ENCODE measurements around the gene YBEY. TPM values are rescaled to one million over a fixed set of nuclear protein-coding genes. Genes with fewer than 3 reads are reported as not detected.
A peak's percentile ranks its signal among the peaks of the same experiment; 100 is the strongest.
"Not testable (repeated sequence)": the region's sequence is repeated elsewhere in the genome, so short reads cannot be mapped to it uniquely, and the experiment has no call there.

The YBEY gene
- total and polyA plus RNA-seq, 2 experiments from 2014 or later, result 16.4 to 19.1 TPM

- in situ Hi-C loops (cut with MboI), result no loop called here
- WGBS, 2 experiments (ENCODE audit: low coverage in 1 of 2, low lambda C conversion rate in 2 of 2, missing lambda C conversion rate in 2 of 2), result 95 to 96% methylated on average over 5 of the region's 5 CpGs
- no peaks in the 10 kb centered on the region for H3K36me3 ChIP-seq (ENCODE audit: low read depth)
Measured at GRCh38 chr21:46304437-46304836, 18.3 kb downstream of the YBEY start.

DNA sequence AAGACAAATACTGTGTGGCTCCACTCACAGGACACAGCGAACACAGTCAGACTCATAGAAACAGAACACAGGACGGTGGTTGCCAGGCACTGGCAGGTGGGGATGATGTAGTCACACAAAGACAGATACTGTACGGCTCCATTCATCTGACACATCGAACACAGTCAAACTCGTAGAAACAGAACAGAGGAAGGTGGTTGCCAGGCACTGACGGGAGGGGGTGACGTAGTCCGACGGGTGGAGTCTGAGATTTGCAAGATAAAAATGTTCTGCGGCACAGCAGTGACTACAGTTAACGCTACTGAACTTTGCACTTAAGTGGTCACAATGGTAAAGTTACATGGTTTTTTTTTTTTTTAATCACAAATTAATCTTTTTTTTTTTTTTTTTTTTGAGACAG, 18.8 kb downstream of the YBEY start:
- Histone ChIP-seq H3K27ac (no peak overlapping the region), H3K4me2 (ENCODE audit: unreplicated experiment) (no peak overlapping the region), H3F3A (ENCODE audit: insufficient read depth) (peaks cover 8% of the 10 kb centered on the region), H3K9ac (no peak overlapping the region), H3K9me3 (ENCODE audit: low read depth) (no peaks in the 10 kb centered on the region), H3K36me3 (ENCODE audit: low read depth) (no peaks in the 10 kb centered on the region), H3K9me2 (ENCODE audit: insufficient read depth) (no peaks in the 10 kb centered on the region), H2AFZ (no peak overlapping the region), H3K79me2 (ENCODE audit: insufficient read depth) (no peaks in the 10 kb centered on the region), H4K20me1 (ENCODE audit: insufficient read depth) (no peaks in the 10 kb centered on the region), H3K27me3 (replicated peaks; ENCODE audit: insufficient read depth) (no peaks in the 10 kb centered on the region), H3K4me1 (ENCODE audit: insufficient read depth) (0 out of 2 replicates have a peak, but pooled peaks cover 3% of the 10 kb centered on the region), H3K4me3 (no peak overlapping the region)
- in situ Hi-C loops (cut with MboI), result no loop called here
- TF ChIP-seq EZH2 (IDR thresholded peaks at IDR 0.05; ENCODE audit: insufficient read depth, poor library complexity, severe bottlenecking) (no peak), EZH2phosphoT487 (IDR thresholded peaks at IDR 0.05; ENCODE audit: insufficient read depth, low read depth) (no peak)
- WGBS, 2 experiments (ENCODE audit: low coverage in 1 of 2, low lambda C conversion rate in 2 of 2, missing lambda C conversion rate in 2 of 2), result 94 to 96% methylated on average over 11 of the region's 11 CpGs
- no peak for DNase-seq

More at GRCh38 chr21:46304437-46304836, 18.3 kb downstream of the YBEY start:
- no peak for DNase-seq
- Histone ChIP-seq H2AFZ (no peak overlapping the region), H3K27ac (no peak overlapping the region), H3K4me2 (ENCODE audit: unreplicated experiment) (no peak overlapping the region), H3K9me2 (ENCODE audit: insufficient read depth) (no peaks in the 10 kb centered on the region), H3F3A (ENCODE audit: insufficient read depth) (peaks cover 8% of the 10 kb centered on the region), H3K79me2 (ENCODE audit: insufficient read depth) (no peaks in the 10 kb centered on the region), H3K27me3 (replicated peaks; ENCODE audit: insufficient read depth) (no peaks in the 10 kb centered on the region), H4K20me1 (ENCODE audit: insufficient read depth) (no peaks in the 10 kb centered on the region), H3K4me1 (ENCODE audit: insufficient read depth) (0 out of 2 replicates have a peak, but pooled peaks cover 3% of the 10 kb centered on the region), H3K9ac (no peak overlapping the region), H3K4me3 (no peak overlapping the region), H3K9me3 (ENCODE audit: low read depth) (no peaks in the 10 kb centered on the region)
- TF ChIP-seq EZH2 (IDR thresholded peaks at IDR 0.05; ENCODE audit: insufficient read depth, poor library complexity, severe bottlenecking), result no peak
- no peak for TF ChIP-seq EZH2phosphoT487 (IDR thresholded peaks at IDR 0.05; ENCODE audit: insufficient read depth, low read depth)

DNA sequence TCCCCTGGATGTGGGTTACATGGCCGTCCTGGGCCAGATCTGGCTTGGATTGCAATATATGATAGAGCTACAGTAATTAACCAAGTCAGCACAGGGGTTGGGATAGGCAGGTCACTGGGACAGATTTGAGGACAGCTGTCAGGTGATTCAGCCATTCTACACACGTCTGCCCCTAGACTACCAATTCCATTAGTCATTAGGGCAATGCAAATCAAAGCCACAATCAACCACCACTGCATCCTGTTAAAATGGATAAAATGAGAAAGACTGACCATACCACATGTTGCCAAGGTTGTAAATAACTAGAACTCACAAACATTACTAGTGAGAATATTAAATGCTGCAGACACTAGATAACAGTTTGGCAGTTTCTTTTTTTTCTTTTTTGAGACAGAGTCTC, 21.5 kb downstream of the YBEY start:
- Histone ChIP-seq H3K27ac (no peak overlapping the region), H3K27me3 (replicated peaks; ENCODE audit: insufficient read depth) (no peaks in the 10 kb centered on the region), H3K4me2 (ENCODE audit: unreplicated experiment) (no peak overlapping the region), H2AFZ (no peak overlapping the region), H3F3A (ENCODE audit: insufficient read depth) (peaks cover 8% of the 10 kb centered on the region), H3K9me3 (ENCODE audit: low read depth) (no peaks in the 10 kb centered on the region), H3K4me1 (ENCODE audit: insufficient read depth) (0 out of 2 replicates have a peak, but pooled peaks cover 3% of the 10 kb centered on the region), H3K79me2 (ENCODE audit: insufficient read depth) (no peaks in the 10 kb centered on the region), H3K36me3 (ENCODE audit: low read depth) (no peaks in the 10 kb centered on the region), H3K9me2 (ENCODE audit: insufficient read depth) (no peaks in the 10 kb centered on the region), H4K20me1 (ENCODE audit: insufficient read depth) (no peaks in the 10 kb centered on the region), H3K9ac (no peak overlapping the region), H3K4me3 (no peak overlapping the region)
- in situ Hi-C loops (cut with MboI), result no loop called here
- WGBS, 2 experiments (ENCODE audit: low coverage in 1 of 2, low lambda C conversion rate in 2 of 2, missing lambda C conversion rate in 2 of 2), result 26 to 39% methylated on average over 2 of the region's 2 CpGs
- DNase-seq, result peak; percentile 62
- TF ChIP-seq EZH2phosphoT487 (IDR thresholded peaks at IDR 0.05; ENCODE audit: insufficient read depth, low read depth), result no peak

DNA sequence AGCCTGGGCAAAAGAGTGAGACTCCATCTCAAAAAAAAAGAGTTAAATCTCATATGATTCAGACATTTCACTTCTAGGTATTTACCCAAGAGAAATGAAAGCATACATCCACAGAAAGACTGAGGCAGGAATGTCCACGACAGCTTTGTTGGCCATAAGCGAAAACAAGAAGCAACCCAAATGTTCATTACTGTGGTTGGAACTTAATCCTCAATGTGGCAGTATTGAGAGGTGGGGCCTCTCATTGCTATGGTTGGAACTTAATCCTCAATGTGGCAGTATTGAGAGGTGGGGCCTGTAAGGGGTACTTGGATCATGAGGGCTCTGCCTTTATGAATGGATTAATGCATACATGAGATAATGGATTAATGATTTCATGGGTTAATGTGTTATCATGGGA, 22.3 kb downstream of the YBEY start:
- 0 out of 2 replicates have a peak, but pooled peaks cover 3% of the 10 kb centered on the region for H3K4me1 ChIP-seq (ENCODE audit: insufficient read depth)
- no peaks in the 10 kb centered on the region for H3K9me2 ChIP-seq (ENCODE audit: insufficient read depth)
- H3K27ac ChIP-seq, result no peak overlapping the region
- no peak for TF ChIP-seq EZH2phosphoT487 (IDR thresholded peaks at IDR 0.05; ENCODE audit: insufficient read depth, low read depth)
- TF ChIP-seq EZH2 (IDR thresholded peaks at IDR 0.05; ENCODE audit: insufficient read depth, poor library complexity, severe bottlenecking), result no peak
- H3K36me3 ChIP-seq (ENCODE audit: low read depth), result no peaks in the 10 kb centered on the region
- no peak overlapping the region for H3K4me2 ChIP-seq (ENCODE audit: unreplicated experiment)
- no peak overlapping the region for H3K9ac ChIP-seq
- in situ Hi-C loops (cut with MboI), result no loop called here
- no peak overlapping the region for H3K4me3 ChIP-seq
- H3K27me3 ChIP-seq (replicated peaks; ENCODE audit: insufficient read depth), result no peaks in the 10 kb centered on the region
- H3F3A ChIP-seq (ENCODE audit: insufficient read depth), result peaks cover 8% of the 10 kb centered on the region
- DNase-seq, result no peak
- H3K79me2 ChIP-seq (ENCODE audit: insufficient read depth), result no peaks in the 10 kb centered on the region
- WGBS, 2 experiments (ENCODE audit: low coverage in 1 of 2, low lambda C conversion rate in 2 of 2, missing lambda C conversion rate in 2 of 2), result 97 to 100% methylated on average over 2 of the region's 2 CpGs
- no peaks in the 10 kb centered on the region for H3K9me3 ChIP-seq (ENCODE audit: low read depth)
- H2AFZ ChIP-seq, result no peak overlapping the region
- no peaks in the 10 kb centered on the region for H4K20me1 ChIP-seq (ENCODE audit: insufficient read depth)

DNA sequence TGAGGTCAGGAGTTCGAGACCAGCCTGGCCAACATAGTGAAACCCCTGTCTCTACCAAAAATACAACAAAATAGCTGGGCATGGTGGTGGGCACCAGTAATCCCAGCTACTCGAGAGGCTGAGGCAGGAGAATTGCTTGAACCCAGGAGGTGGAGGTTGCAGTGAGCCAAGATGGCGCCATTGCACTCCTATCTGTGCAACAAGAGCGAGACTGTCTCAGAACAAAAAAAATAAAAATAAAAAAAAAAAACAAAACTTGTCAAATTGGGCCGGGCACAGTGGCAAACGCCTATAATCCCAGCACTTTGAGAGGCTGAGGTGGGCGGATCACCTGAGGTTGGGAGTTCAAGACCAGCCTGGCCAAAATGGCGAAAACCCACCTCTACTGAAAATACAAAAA, 24.1 kb downstream of the YBEY start:
- H3K4me1 ChIP-seq (ENCODE audit: insufficient read depth); H3K27ac ChIP-seq; H3K27me3 ChIP-seq (replicated peaks; ENCODE audit: insufficient read depth); H3K4me3 ChIP-seq; H4K20me1 ChIP-seq (ENCODE audit: insufficient read depth); in situ Hi-C loops (cut with MboI); DNase-seq; H3F3A ChIP-seq (ENCODE audit: insufficient read depth); H3K9me3 ChIP-seq (ENCODE audit: low read depth); H2AFZ ChIP-seq; H3K36me3 ChIP-seq (ENCODE audit: low read depth); H3K9ac ChIP-seq; H3K4me2 ChIP-seq (ENCODE audit: unreplicated experiment); H3K79me2 ChIP-seq (ENCODE audit: insufficient read depth); H3K9me2 ChIP-seq (ENCODE audit: insufficient read depth): not testable (repeated sequence)
- WGBS, 2 experiments (ENCODE audit: low coverage in 1 of 2, low lambda C conversion rate in 2 of 2, missing lambda C conversion rate in 2 of 2), result 97 to 98% methylated on average over 8 of the region's 8 CpGs

Data from GM23248 (cell line).